ENCODE data around the gene KIF25. TPM values are rescaled to one million over a fixed set of nuclear protein-coding genes. Genes with fewer than 3 reads are reported as not detected.

Gene KIF25
- total RNA-seq, 1 donor from 2014 or later, result not detected

GRCh38 chr6:167979436-167980139, 17.9 kb upstream of the KIF25 start:
- DNase-seq, result no peak
- H3K27me3 Mint-ChIP-seq, result peaks cover 6% of the 10 kb centered on the region
- no peaks in the 10 kb centered on the region for H3K9me3 Mint-ChIP-seq
- no peaks in the 10 kb centered on the region for H3K4me1 Mint-ChIP-seq
- intact Hi-C loops (cut with micrococcal nuclease), result no loop called here
- H3K36me3 Mint-ChIP-seq (ENCODE audit: low read depth), result no peaks in the 10 kb centered on the region
- H3K27ac Mint-ChIP-seq, result no peak overlapping the region
- no peak overlapping the region for H3K4me3 Mint-ChIP-seq

GRCh38 chr6:167980911-167981580, 16.4 kb upstream of the KIF25 start:
- Mint-ChIP-seq H3K4me3 (no peak overlapping the region), H3K4me1 (no peaks in the 10 kb centered on the region), H3K9me3 (no peaks in the 10 kb centered on the region), H3K36me3 (ENCODE audit: low read depth) (no peaks in the 10 kb centered on the region), H3K27me3 (peaks cover 6% of the 10 kb centered on the region), H3K27ac (no peak overlapping the region)
- no peak for DNase-seq
- intact Hi-C loops (cut with micrococcal nuclease), result no loop called here

- DNase-seq, result no peak
- no peaks in the 10 kb centered on the region for H3K36me3 Mint-ChIP-seq (ENCODE audit: low read depth)
- intact Hi-C loops (cut with micrococcal nuclease), result no loop called here
- peaks cover 6% of the 10 kb centered on the region for H3K27me3 Mint-ChIP-seq
- no peak overlapping the region for H3K27ac Mint-ChIP-seq
- no peaks in the 10 kb centered on the region for H3K9me3 Mint-ChIP-seq
- H3K4me1 Mint-ChIP-seq, result no peaks in the 10 kb centered on the region
- no peak overlapping the region for H3K4me3 Mint-ChIP-seq
Measured at GRCh38 chr6:167981916-167982462, 15.5 kb upstream of the KIF25 start.

DNA sequence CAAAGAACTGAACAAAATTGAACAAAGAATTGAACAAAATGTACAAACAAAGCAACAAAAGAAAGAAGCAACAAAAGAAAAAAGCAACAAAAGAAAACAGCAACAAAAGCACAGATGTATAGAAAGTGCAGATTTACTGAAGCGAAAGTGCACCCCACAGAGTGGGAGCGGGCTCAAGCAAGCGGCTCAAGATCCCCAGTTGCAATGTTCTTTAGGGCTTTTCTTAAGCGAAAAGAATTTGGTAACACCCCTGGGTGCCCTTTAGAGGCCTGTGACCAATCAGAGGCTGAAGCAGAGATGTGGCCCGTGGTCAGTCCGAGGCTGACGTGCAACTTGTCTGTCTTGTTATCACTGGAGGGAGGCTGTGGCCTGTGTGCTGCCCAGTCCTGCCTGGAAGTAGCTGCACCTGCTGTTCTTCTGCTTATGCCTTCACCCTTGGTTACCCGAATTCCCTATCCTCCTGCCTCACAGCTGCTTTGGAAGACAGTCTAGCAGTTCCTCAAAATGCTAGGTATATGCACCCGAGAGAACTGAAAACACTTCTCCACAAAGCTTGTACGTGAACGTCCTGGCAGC, 13.2 kb upstream of the KIF25 start:
- DNase-seq, result no peak
- H3K27me3 Mint-ChIP-seq, result peaks cover 6% of the 10 kb centered on the region
- no peaks in the 10 kb centered on the region for H3K9me3 Mint-ChIP-seq
- no peaks in the 10 kb centered on the region for H3K4me1 Mint-ChIP-seq
- intact Hi-C loops (cut with micrococcal nuclease), result no loop called here
- H3K36me3 Mint-ChIP-seq (ENCODE audit: low read depth), result no peaks in the 10 kb centered on the region
- H3K4me3 Mint-ChIP-seq, result no peak overlapping the region
- H3K27ac Mint-ChIP-seq, result no peak overlapping the region

- Mint-ChIP-seq H3K9me3 (no peaks in the 10 kb centered on the region), H3K36me3 (ENCODE audit: low read depth) (no peaks in the 10 kb centered on the region), H3K4me1 (no peaks in the 10 kb centered on the region), H3K27me3 (peaks cover 6% of the 10 kb centered on the region), H3K27ac (no peak overlapping the region), H3K4me3 (no peak overlapping the region)
- DNase-seq, result no peak
- intact Hi-C loops (cut with micrococcal nuclease), result no loop called here
Measured at GRCh38 chr6:167984876-167985604, 12.4 kb upstream of the KIF25 start.

GRCh38 chr6:167985911-167986595, 11.4 kb upstream of the KIF25 start:
- intact Hi-C loops (cut with micrococcal nuclease), result no loop called here
- H3K4me3 Mint-ChIP-seq, result no peak overlapping the region
- no peaks in the 10 kb centered on the region for H3K4me1 Mint-ChIP-seq
- H3K27ac Mint-ChIP-seq, result no peak overlapping the region
- H3K27me3 Mint-ChIP-seq, result peaks cover 2% of the 10 kb centered on the region
- H3K9me3 Mint-ChIP-seq, result no peaks in the 10 kb centered on the region
- no peak for DNase-seq
- H3K36me3 Mint-ChIP-seq (ENCODE audit: low read depth), result no peaks in the 10 kb centered on the region

DNA sequence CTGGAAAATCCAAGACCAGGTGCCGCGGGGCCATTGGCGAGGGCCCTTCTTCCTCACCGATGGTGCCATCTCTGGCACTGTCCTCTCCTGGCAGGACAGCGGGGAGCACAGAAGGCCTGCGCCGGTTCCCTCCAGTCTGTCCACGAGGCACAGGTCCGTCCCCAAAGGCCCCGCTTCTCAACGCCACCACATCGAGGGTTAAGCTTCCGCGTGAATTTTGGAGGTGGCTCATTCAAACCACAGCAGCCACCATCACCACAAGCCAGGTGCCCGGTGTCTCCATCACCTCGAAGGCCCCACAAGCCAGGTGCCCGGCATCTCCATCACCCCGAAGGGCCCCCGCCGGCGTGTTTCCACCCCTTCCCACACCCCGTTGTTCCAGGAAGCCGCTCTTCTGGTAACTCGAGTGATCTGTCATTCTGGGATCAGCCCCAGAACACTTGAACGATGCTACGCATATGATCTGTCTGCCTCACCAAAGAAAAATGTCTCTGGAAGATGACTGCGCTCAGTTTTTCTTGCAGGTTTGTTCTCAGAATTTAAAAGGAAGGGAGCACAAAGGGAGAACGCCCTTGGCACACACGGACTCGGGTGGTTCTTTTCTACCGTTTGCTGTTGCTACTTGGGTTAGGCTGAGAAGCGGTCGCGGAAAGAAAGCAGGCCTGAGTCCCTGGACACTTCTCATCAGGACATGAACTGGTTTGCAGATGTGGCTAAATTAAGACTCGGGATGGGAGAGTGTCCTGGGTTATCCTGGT, 9.9 kb upstream of the KIF25 start:
- no peak for DNase-seq
- intact Hi-C loops (cut with micrococcal nuclease), result no loop called here
- no peaks in the 10 kb centered on the region for H3K36me3 Mint-ChIP-seq (ENCODE audit: low read depth)
- H3K27me3 Mint-ChIP-seq, result no peaks in the 10 kb centered on the region
- no peaks in the 10 kb centered on the region for H3K4me1 Mint-ChIP-seq
- H3K27ac Mint-ChIP-seq, result no peak overlapping the region
- H3K9me3 Mint-ChIP-seq, result no peaks in the 10 kb centered on the region
- no peak overlapping the region for H3K4me3 Mint-ChIP-seq

- Mint-ChIP-seq H3K27me3 (no peaks in the 10 kb centered on the region), H3K27ac (no peak overlapping the region), H3K4me1 (no peaks in the 10 kb centered on the region), H3K36me3 (ENCODE audit: low read depth) (no peaks in the 10 kb centered on the region), H3K4me3 (no peak overlapping the region), H3K9me3 (no peaks in the 10 kb centered on the region)
- intact Hi-C loops (cut with micrococcal nuclease), result no loop called here
- no peak for DNase-seq
Measured at GRCh38 chr6:167988154-167988495, 9.3 kb upstream of the KIF25 start.

GRCh38 chr6:167988945-167989841, 8.3 kb upstream of the KIF25 start:
- Mint-ChIP-seq H3K27me3 (no peaks in the 10 kb centered on the region), H3K4me3 (no peak overlapping the region), H3K27ac (no peak overlapping the region), H3K9me3 (no peaks in the 10 kb centered on the region), H3K36me3 (ENCODE audit: low read depth) (no peaks in the 10 kb centered on the region), H3K4me1 (no peaks in the 10 kb centered on the region)
- DNase-seq, result no peak
- intact Hi-C loops (cut with micrococcal nuclease), result no loop called here

GRCh38 chr6:167990016-167990945, 7.2 kb upstream of the KIF25 start:
- Mint-ChIP-seq H3K27me3 (no peaks in the 10 kb centered on the region), H3K36me3 (ENCODE audit: low read depth) (no peaks in the 10 kb centered on the region), H3K4me1 (no peaks in the 10 kb centered on the region), H3K27ac (no peak overlapping the region), H3K9me3 (no peaks in the 10 kb centered on the region), H3K4me3 (no peak overlapping the region)
- intact Hi-C loops (cut with micrococcal nuclease), result no loop called here
- DNase-seq, result no peak

GRCh38 chr6:167993169-167993568, 4.3 kb upstream of the KIF25 start:
- no peaks in the 10 kb centered on the region for H3K4me1 Mint-ChIP-seq
- no peaks in the 10 kb centered on the region for H3K27me3 Mint-ChIP-seq
- intact Hi-C loops (cut with micrococcal nuclease), result no loop called here
- no peaks in the 10 kb centered on the region for H3K36me3 Mint-ChIP-seq (ENCODE audit: low read depth)
- DNase-seq, result no peak
- H3K27ac Mint-ChIP-seq, result no peak overlapping the region
- H3K9me3 Mint-ChIP-seq, result no peaks in the 10 kb centered on the region
- no peak overlapping the region for H3K4me3 Mint-ChIP-seq

All from activated CD4-positive, alpha-beta T cell treated with anti-CD3 and anti-CD28 coated beads, Interleukin-2, amount 10 ng/mL, durations not matched to agents 24 days and 14 days (primary cell).